ENCODE data around the gene TGFB2. TPM values are rescaled to one million over a fixed set of nuclear protein-coding genes. Genes with fewer than 3 reads are reported as not detected.

The TGFB2 gene
- polyA plus RNA-seq, 1 experiment, result 14.8 TPM

DNA sequence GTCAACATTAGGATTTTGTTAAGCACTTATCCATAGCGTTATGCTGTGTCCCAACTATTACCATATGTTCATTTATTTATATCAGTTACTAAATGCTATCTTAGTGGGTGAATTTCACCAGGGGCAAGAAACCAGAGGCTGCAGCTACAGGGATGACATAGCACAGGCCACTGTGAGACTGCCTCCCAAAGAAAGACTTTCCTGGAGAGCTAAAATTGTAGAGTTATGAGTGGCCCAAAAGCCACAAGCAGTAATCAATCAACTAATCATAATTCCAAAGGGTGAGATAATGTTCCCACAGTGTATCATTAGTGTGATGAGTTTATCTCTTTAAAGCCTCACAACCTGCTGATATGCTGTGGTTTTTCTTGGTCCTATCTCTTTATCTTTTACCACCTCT, 3.8 kb upstream of the TGFB2 start:
- Histone ChIP-seq H3K9me3 (ENCODE audit: control insufficient read depth, insufficient read depth, low read length) (no peaks in the 10 kb centered on the region), H3K27ac (ENCODE audit: low read depth, low read length) (no peak overlapping the region), H3K27me3 (ENCODE audit: control insufficient read depth, insufficient read depth, low read length) (no peaks in the 10 kb centered on the region), H3K4me3 (ENCODE audit: low read depth, low read length) (no peak overlapping the region)
- POLR2A ChIA-PET, result no interaction called here
- TF ChIP-seq CTCF (IDR thresholded peaks at IDR 0.05; ENCODE audit: low read depth, low read length), result no peak
- no peak for DNase-seq (ENCODE audit: low read depth, low spot score)
- CTCF ChIA-PET, result interaction anchor here (2.0 kb wide), 1 partner anchor 11 kb away, joined by 4 read pairs; no protein-coding TSS in a partner anchor

- no peak for DNase-seq (ENCODE audit: low read depth, low spot score)
- ChIA-PET POLR2A (no interaction called here), CTCF (no interaction called here)
- no peak overlapping the region for H3K27ac ChIP-seq (ENCODE audit: low read depth, low read length)
- H3K4me3 ChIP-seq (ENCODE audit: low read depth, low read length), result no peak overlapping the region
- no peaks in the 10 kb centered on the region for H3K27me3 ChIP-seq (ENCODE audit: control insufficient read depth, insufficient read depth, low read length)
- TF ChIP-seq CTCF (IDR thresholded peaks at IDR 0.05; ENCODE audit: low read depth, low read length), result no peak
- H3K9me3 ChIP-seq (ENCODE audit: control insufficient read depth, insufficient read depth, low read length), result no peaks in the 10 kb centered on the region
Measured at GRCh38 chr1:218342091-218342490, 3.0 kb upstream of the TGFB2 start.

DNA sequence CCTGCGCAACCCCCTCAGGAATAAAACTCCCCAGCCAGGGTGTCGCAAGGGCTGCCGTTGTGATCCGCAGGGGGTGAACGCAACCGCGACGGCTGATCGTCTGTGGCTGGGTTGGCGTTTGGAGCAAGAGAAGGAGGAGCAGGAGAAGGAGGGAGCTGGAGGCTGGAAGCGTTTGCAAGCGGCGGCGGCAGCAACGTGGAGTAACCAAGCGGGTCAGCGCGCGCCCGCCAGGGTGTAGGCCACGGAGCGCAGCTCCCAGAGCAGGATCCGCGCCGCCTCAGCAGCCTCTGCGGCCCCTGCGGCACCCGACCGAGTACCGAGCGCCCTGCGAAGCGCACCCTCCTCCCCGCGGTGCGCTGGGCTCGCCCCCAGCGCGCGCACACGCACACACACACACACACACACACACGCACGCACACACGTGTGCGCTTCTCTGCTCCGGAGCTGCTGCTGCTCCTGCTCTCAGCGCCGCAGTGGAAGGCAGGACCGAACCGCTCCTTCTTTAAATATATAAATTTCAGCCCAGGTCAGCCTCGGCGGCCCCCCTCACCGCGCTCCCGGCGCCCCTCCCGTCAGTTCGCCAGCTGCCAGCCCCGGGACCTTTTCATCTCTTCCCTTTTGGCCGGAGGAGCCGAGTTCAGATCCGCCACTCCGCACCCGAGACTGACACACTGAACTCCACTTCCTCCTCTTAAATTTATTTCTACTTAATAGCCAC, 696 bp downstream of the TGFB2 start:
- no peaks in the 10 kb centered on the region for H3K27me3 ChIP-seq (ENCODE audit: control insufficient read depth, insufficient read depth, low read length)
- DNase-seq (ENCODE audit: low read depth, low spot score), result no peak
- H3K27ac ChIP-seq (ENCODE audit: low read depth, low read length), result peak overlapping the region; percentile 80
- CTCF ChIA-PET, result interaction anchor here (0.6 to 3.6 kb wide), 7 partner anchors 8 to 1315 kb away, joined by 3 to 18 read pairs (median 4); no protein-coding TSS in a partner anchor
- POLR2A ChIA-PET, result interaction anchor here (0.6 to 1.9 kb wide), 22 partner anchors 10 to 1222 kb away, joined by 3 to 9 read pairs (median 3); no protein-coding TSS in a partner anchor
- H3K9me3 ChIP-seq (ENCODE audit: control insufficient read depth, insufficient read depth, low read length), result no peaks in the 10 kb centered on the region
- H3K4me3 ChIP-seq (ENCODE audit: low read depth, low read length), result peak overlapping the region; percentile 75
- no peak for TF ChIP-seq CTCF (IDR thresholded peaks at IDR 0.05; ENCODE audit: low read depth, low read length)

DNA sequence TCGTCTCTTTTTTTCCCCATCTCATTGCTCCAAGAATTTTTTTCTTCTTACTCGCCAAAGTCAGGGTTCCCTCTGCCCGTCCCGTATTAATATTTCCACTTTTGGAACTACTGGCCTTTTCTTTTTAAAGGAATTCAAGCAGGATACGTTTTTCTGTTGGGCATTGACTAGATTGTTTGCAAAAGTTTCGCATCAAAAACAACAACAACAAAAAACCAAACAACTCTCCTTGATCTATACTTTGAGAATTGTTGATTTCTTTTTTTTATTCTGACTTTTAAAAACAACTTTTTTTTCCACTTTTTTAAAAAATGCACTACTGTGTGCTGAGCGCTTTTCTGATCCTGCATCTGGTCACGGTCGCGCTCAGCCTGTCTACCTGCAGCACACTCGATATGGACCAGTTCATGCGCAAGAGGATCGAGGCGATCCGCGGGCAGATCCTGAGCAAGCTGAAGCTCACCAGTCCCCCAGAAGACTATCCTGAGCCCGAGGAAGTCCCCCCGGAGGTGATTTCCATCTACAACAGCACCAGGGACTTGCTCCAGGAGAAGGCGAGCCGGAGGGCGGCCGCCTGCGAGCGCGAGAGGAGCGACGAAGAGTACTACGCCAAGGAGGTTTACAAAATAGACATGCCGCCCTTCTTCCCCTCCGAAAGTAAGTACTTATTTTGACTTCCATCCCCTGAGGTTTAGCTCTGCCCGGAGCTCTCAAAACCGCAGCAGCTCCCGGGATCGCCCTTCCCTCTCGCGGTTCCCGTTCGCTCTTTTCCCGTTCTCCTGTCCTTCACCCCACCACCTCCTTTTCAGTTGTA, 1.5 kb downstream of the TGFB2 start:
- ChIA-PET POLR2A (interaction anchor here (0.6 to 1.9 kb wide), 11 partner anchors 18 to 1221 kb away, joined by 3 to 9 read pairs (median 3); no protein-coding TSS in a partner anchor), CTCF (interaction anchor here (1.3 to 3.6 kb wide), 3 partner anchors 8 to 47 kb away, joined by 4 to 18 read pairs (median 5); no protein-coding TSS in a partner anchor)
- TF ChIP-seq CTCF (IDR thresholded peaks at IDR 0.05; ENCODE audit: low read depth, low read length), result no peak
- H3K27ac ChIP-seq (ENCODE audit: low read depth, low read length), result peak overlapping the region; percentile 71
- H3K9me3 ChIP-seq (ENCODE audit: control insufficient read depth, insufficient read depth, low read length), result no peaks in the 10 kb centered on the region
- no peak for DNase-seq (ENCODE audit: low read depth, low spot score)
- H3K4me3 ChIP-seq (ENCODE audit: low read depth, low read length), result peak overlapping the region; percentile 75
- no peaks in the 10 kb centered on the region for H3K27me3 ChIP-seq (ENCODE audit: control insufficient read depth, insufficient read depth, low read length)

Measured in AG04450 (cell line).